ENCODE measurements around the gene CEP85L.

GRCh38 chr6:118649918-118650581 lies 1.3 kb downstream of the CEP85L start:
- TF ChIP-seq CTCF (IDR thresholded peaks at IDR 0.05) (no peak), EP300 (IDR thresholded peaks at IDR 0.05) (no peak), POLR2AphosphoS5 (IDR thresholded peaks at IDR 0.05) (no peak)
